ENCODE data around the gene DAPK2.

DAPK2 gene

GRCh38 chr15:64022571-64022970 is 23.7 kb downstream of the DAPK2 start:
- no peak for DNase-seq

GRCh38 chr15:64019764-64020163 is 26.5 kb downstream of the DAPK2 start:
- no peak for DNase-seq

GRCh38 chr15:64017591-64018163 is 28.6 kb downstream of the DAPK2 start:
- DNase-seq, result no peak

GRCh38 chr15:64017082-64017588 is 29.1 kb downstream of the DAPK2 start:
- no peak for DNase-seq

GRCh38 chr15:64016257-64016656 is 30.0 kb downstream of the DAPK2 start:
- no peak for DNase-seq

GRCh38 chr15:64014995-64015394 is 31.3 kb downstream of the DAPK2 start:
- DNase-seq, result no peak

- DNase-seq, result peak; percentile 48
Measured at GRCh38 chr15:64013179-64014062, 32.9 kb downstream of the DAPK2 start.

GRCh38 chr15:64011736-64012135 is 34.5 kb downstream of the DAPK2 start:
- no peak for DNase-seq

GRCh38 chr15:64010719-64011118 is 35.6 kb downstream of the DAPK2 start:
- peak; percentile 87 for DNase-seq

- DNase-seq, result peak; percentile 70
Measured at GRCh38 chr15:64009798-64010261, 36.5 kb downstream of the DAPK2 start.

- DNase-seq, result peak; percentile 13
Measured at GRCh38 chr15:64009241-64009640, 37.0 kb downstream of the DAPK2 start.

GRCh38 chr15:64008177-64008576 is 38.1 kb downstream of the DAPK2 start:
- DNase-seq, result no peak

GRCh38 chr15:64006642-64007041 is 39.6 kb downstream of the DAPK2 start:
- DNase-seq, result no peak

GRCh38 chr15:64004587-64004986 is 41.7 kb downstream of the DAPK2 start:
- no peak for DNase-seq

- DNase-seq, result no peak
Measured at GRCh38 chr15:64004056-64004455, 42.2 kb downstream of the DAPK2 start.

- no peak for DNase-seq
Measured at GRCh38 chr15:64003182-64003581, 43.1 kb downstream of the DAPK2 start.

- no peak for DNase-seq
Measured at GRCh38 chr15:64001148-64001547, 45.1 kb downstream of the DAPK2 start.

GRCh38 chr15:64000183-64000951 is 45.9 kb downstream of the DAPK2 start:
- no peak for DNase-seq

- no peak for DNase-seq
Measured at GRCh38 chr15:63999177-63999576, 47.1 kb downstream of the DAPK2 start.

- no peak for DNase-seq
Measured at GRCh38 chr15:63998489-63998888, 47.8 kb downstream of the DAPK2 start.

GRCh38 chr15:63997715-63998442 is 48.4 kb downstream of the DAPK2 start:
- no peak for DNase-seq

- no peak for DNase-seq
Measured at GRCh38 chr15:63996794-63997357, 49.4 kb downstream of the DAPK2 start.
